ENCODE results near the gene PAMR1. TPM values are rescaled to one million over a fixed set of nuclear protein-coding genes. Genes with fewer than 3 reads are reported as not detected.

PAMR1 gene
- total RNA-seq, 1 donor from 2014 or later = 0.21 TPM

DNA sequence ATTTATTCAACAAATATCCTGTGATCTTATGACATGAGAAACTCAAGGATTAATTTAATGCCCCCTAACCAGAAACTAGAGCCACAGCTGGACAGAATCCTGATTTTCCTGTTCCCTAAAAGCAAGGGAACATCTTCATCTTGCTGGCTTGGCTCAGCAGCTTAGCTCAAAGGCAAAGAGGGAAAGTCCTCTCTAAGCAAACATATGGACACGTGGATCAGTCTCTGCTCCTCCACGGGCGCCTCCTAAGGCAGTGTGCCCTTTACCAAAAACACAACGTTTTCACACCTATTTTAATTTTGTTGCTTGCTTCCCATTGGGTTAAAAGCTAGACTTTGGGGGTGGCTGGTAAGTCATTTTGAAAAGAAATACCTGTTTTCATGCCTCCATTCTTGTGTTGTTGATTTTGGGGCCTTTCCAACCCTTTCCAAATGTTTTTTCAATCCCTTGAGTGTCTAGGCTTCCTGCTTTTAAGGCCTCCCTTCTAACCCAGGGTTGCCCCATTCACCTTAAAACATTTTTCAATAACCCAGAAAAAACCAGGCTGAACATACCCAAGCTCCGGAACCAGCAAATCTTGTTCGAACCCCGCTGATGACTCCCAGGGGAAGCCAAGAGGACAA lies 121.5 kb downstream of the PAMR1 start:
- H3K36me3 Mint-ChIP-seq (ENCODE audit: low read depth) = no peaks in the 10 kb centered on the region
- H3K9me3 Mint-ChIP-seq = no peaks in the 10 kb centered on the region
- no peak overlapping the region for H3K4me3 Mint-ChIP-seq
- TF ChIP-seq, protein P1, sequence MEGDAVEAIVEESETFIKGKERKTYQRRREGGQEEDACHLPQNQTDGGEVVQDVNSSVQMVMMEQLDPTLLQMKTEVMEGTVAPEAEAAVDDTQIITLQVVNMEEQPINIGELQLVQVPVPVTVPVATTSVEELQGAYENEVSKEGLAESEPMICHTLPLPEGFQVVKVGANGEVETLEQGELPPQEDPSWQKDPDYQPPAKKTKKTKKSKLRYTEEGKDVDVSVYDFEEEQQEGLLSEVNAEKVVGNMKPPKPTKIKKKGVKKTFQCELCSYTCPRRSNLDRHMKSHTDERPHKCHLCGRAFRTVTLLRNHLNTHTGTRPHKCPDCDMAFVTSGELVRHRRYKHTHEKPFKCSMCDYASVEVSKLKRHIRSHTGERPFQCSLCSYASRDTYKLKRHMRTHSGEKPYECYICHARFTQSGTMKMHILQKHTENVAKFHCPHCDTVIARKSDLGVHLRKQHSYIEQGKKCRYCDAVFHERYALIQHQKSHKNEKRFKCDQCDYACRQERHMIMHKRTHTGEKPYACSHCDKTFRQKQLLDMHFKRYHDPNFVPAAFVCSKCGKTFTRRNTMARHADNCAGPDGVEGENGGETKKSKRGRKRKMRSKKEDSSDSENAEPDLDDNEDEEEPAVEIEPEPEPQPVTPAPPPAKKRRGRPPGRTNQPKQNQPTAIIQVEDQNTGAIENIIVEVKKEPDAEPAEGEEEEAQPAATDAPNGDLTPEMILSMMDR (conservative IDR thresholded peaks at IDR 0.05) = no peak
- no peaks in the 10 kb centered on the region for H3K4me1 Mint-ChIP-seq
- peaks cover 13% of the 10 kb centered on the region for H3K27me3 Mint-ChIP-seq (ENCODE audit: low read depth)
- H3K27ac Mint-ChIP-seq (ENCODE audit: unreplicated experiment) = no peak overlapping the region
- no peak for DNase-seq (ENCODE audit: low read depth, low spot score)

DNA sequence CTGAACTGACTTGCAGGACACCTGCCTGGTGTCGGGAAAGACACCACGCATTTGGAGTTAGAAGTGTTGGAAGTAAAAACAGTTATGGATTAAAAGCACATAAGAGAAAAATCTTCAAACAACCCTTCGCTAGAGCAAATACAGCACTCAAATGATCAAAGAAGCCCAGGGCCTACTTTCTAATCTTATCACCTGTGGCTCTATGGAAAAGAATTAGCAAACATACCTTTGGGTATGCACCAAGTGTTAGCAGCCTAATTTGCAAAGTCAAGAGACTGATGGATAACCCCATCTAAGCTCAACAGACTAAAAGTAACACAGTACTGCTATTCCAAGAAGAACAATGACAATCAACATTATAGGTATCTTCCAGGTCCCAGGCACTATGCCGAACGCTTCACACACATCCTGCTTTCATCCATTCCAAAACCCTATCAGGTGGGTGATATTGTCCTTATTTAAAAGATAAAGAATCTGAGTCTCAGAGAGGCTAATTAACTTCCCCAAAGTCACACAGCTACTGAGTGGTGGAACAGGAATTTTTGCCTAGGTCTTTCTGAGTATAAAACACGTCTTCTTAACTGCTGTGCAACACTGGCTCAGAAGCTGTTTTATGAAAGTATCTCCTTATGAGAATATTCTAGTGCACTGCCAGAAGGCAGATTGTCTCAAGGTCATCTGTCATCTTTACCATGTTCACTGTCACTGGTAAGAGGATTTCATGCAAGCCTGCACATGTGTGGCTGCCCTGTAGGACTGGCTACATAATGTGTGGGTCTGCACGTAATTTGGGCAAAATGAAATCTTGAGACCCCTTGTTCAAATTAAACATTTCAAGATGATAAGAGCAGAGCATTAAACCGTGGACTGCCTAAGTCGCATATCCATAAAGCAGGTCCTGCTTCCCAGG lies 122.4 kb downstream of the PAMR1 start:
- H3K4me3 Mint-ChIP-seq = no peak overlapping the region
- no peaks in the 10 kb centered on the region for H3K9me3 Mint-ChIP-seq
- no peak overlapping the region for H3K27ac Mint-ChIP-seq (ENCODE audit: unreplicated experiment)
- no peaks in the 10 kb centered on the region for H3K4me1 Mint-ChIP-seq
- H3K27me3 Mint-ChIP-seq (ENCODE audit: low read depth) = peaks cover 14% of the 10 kb centered on the region
- DNase-seq (ENCODE audit: low read depth, low spot score) = no peak
- TF ChIP-seq, protein P1 (conservative IDR thresholded peaks at IDR 0.05) = no peak
- H3K36me3 Mint-ChIP-seq (ENCODE audit: low read depth) = no peaks in the 10 kb centered on the region

DNA sequence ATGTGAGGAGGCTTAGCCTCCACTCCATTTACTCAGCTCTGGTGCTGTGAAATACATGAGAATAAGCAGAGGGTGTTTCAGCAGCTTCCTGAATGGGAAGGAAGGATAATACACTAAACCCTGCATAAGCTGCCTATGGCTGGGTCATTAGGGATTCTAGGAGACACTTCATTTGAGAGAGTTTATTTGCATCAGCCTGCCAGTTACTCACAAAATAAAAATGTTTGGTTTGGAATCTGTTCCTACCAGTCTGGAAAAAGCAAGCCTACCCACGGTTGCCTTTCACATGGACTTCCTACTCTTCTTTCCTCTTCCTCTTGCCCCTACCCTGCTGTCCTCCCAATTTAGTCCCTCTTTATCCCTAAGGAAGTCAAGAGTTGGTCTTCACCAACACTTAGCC lies 126.5 kb downstream of the PAMR1 start:
- Mint-ChIP-seq H3K36me3 (ENCODE audit: low read depth) (no peaks in the 10 kb centered on the region), H3K27me3 (ENCODE audit: low read depth) (peaks cover 12% of the 10 kb centered on the region), H3K4me3 (no peak overlapping the region), H3K9me3 (no peaks in the 10 kb centered on the region), H3K27ac (ENCODE audit: unreplicated experiment) (no peak overlapping the region), H3K4me1 (no peaks in the 10 kb centered on the region)
- no peak for DNase-seq (ENCODE audit: low read depth, low spot score)
- TF ChIP-seq, protein P1 (conservative IDR thresholded peaks at IDR 0.05) = no peak

GRCh38 chr11:35394941-35395340 lies 130.5 kb downstream of the PAMR1 start:
- no peak for DNase-seq (ENCODE audit: low read depth, low spot score)
- H3K27ac Mint-ChIP-seq (ENCODE audit: unreplicated experiment) = no peak overlapping the region
- peaks cover 24% of the 10 kb centered on the region for H3K27me3 Mint-ChIP-seq (ENCODE audit: low read depth)
- H3K36me3 Mint-ChIP-seq (ENCODE audit: low read depth) = no peaks in the 10 kb centered on the region
- no peaks in the 10 kb centered on the region for H3K4me1 Mint-ChIP-seq
- TF ChIP-seq, protein P1 (conservative IDR thresholded peaks at IDR 0.05) = no peak
- H3K9me3 Mint-ChIP-seq = no peaks in the 10 kb centered on the region
- H3K4me3 Mint-ChIP-seq = no peak overlapping the region

DNA sequence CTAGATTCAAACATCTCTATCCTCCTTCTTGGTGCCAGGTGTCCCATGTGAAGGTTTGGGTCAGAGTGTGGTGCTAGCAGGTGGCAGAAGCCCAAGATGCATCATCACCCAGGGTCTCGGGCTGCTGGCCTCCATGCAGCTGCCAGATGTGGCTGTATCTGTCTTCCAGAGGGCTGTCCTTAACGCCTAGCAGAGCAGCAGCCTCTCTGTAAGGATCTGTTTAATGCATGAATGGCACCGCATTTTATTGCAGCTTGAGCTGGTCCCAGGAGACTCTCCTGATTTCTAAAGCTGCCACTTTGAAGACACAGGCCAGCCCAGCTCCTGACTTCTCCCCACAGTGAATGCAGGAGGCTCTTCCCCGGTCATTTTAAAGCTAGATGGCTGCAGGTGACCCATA lies 132.3 kb downstream of the PAMR1 start:
- TF ChIP-seq, protein P1 (conservative IDR thresholded peaks at IDR 0.05) = no peak

More for the DNA sequence above, 132.3 kb downstream of the PAMR1 start:
- H3K36me3 Mint-ChIP-seq (ENCODE audit: low read depth) = no peaks in the 10 kb centered on the region
- no peak overlapping the region for H3K27ac Mint-ChIP-seq (ENCODE audit: unreplicated experiment)
- H3K27me3 Mint-ChIP-seq (ENCODE audit: low read depth) = peaks cover 16% of the 10 kb centered on the region
- no peak overlapping the region for H3K4me3 Mint-ChIP-seq
- H3K4me1 Mint-ChIP-seq = no peaks in the 10 kb centered on the region
- no peak for DNase-seq (ENCODE audit: low read depth, low spot score)
- H3K9me3 Mint-ChIP-seq = no peaks in the 10 kb centered on the region

Data from neural crest cell (in vitro differentiated cells).